K562 (cell line): Measurements from ENCODE around the gene SELENOO. TPM values are rescaled to one million over a fixed set of nuclear protein-coding genes. Genes with fewer than 3 reads are reported as not detected.

ENCODE experiments used
- CBX8 ChIP-seq: fragments of 200-600 bp; sonication (generic); IDR thresholded peaks from 2 replicates; pipeline ENCODE4 v1.6.1; 2012; ENCODE audit warnings: borderline replicate concordance, mixed run types, low read depth, mild to moderate bottlenecking, moderate library complexity, mixed read lengths, low read length, control low read depth, inconsistent platforms; ENCODE audit not compliant: poor library complexity, severe bottlenecking; ENCODE audit errors: extremely low read depth
- CLOCK ChIP-seq: fragments of 250-450 bp; sonication (Bioruptor Pico); IDR thresholded peaks from 2 replicates; pipeline ENCODE4 v1.4.0; 2020; ENCODE audit warnings: mild to moderate bottlenecking, moderate library complexity, borderline replicate concordance
- CREM ChIP-seq: IDR thresholded peaks from 2 replicates; pipeline ENCODE4 v1.6.1; 2014; ENCODE audit warnings: antibody characterized with exemption, low read depth
- DNMT1 ChIP-seq: fragments of 450-650 bp; IDR thresholded peaks from 2 replicates; pipeline ENCODE4 v1.6.1; 2016; ENCODE audit warnings: antibody characterized with exemption, mild to moderate bottlenecking
- ETV6 ChIP-seq, 3 experiments: fragments of 150-350 bp in 1 of 3; sonication (generic) in 1 of 3; formaldehyde crosslinking in 1 of 3; IDR thresholded peaks; 2 replicates each; pipeline versions ENCODE4 v1.6.1 to v1.8.0; 2014 to 2022; ENCODE audit warnings: borderline replicate concordance in 2 of 3, low read depth in 2 of 3, antibody characterized with exemption in 1 of 3, low read length in 1 of 3, mild to moderate bottlenecking in 1 of 3, missing genetic modification reagents in 1 of 3
- EWSR1 ChIP-seq: fragments of 450-650 bp; IDR thresholded peaks from 2 replicates; pipeline ENCODE4 v1.6.1; 2018; ENCODE audit warnings: borderline replicate concordance, mild to moderate bottlenecking, low read depth, moderate library complexity; ENCODE audit not compliant: partially characterized antibody
- HINFP ChIP-seq: fragments of 450-650 bp; conservative IDR thresholded peaks from 2 replicates; pipeline ENCODE4 v1.6.1; 2016; ENCODE audit warnings: missing genetic modification characterization, low read depth, mild to moderate bottlenecking, control low read depth, missing compliant biosample characterization
- HOMEZ ChIP-seq: fragments of 250-450 bp; sonication (Bioruptor Pico); IDR thresholded peaks from 2 replicates; pipeline ENCODE4 v1.4.0; 2020; ENCODE audit warnings: mild to moderate bottlenecking, moderate library complexity
- IRF9 ChIP-seq: fragments of 450-650 bp; IDR thresholded peaks from 2 replicates; pipeline ENCODE4 v1.6.1; 2016; ENCODE audit warnings: missing biosample characterization, missing genetic modification characterization
- MTA3 ChIP-seq: fragments of 450-650 bp; formaldehyde crosslinking; IDR thresholded peaks from 2 replicates; pipeline ENCODE4 v1.6.1; 2017; ENCODE audit warnings: mild to moderate bottlenecking, borderline replicate concordance
- POLR2A ChIP-seq: fragments of 450-650 bp; conservative IDR thresholded peaks from 2 replicates; pipeline ENCODE4 v1.6.1; 2016
- PRMT5 ChIP-seq: sonication (generic); formaldehyde crosslinking; IDR thresholded peaks from 2 replicates; pipeline ENCODE4 v1.5.0; 2020; ENCODE audit warnings: missing genetic modification reagents
- U2AF2 ChIP-seq: fragments of 200-400 bp; formaldehyde crosslinking; optimal IDR thresholded peaks from 2 replicates; pipeline ENCODE3; 2017; ENCODE audit warnings: low read depth, mild to moderate bottlenecking, low read length
- VEZF1 ChIP-seq: fragments of 200-800 bp; sonication (Bioruptor generic); IDR thresholded peaks from 2 replicates; pipeline ENCODE4 v1.6.1; 2017; ENCODE audit warnings: missing genetic modification characterization, missing compliant biosample characterization
- ZNF134 ChIP-seq: fragments of 250-450 bp; sonication (Bioruptor Pico); conservative IDR thresholded peaks from 2 replicates; pipeline ENCODE4 v1.4.0; 2020
- ZNF174 ChIP-seq: fragments of 250-450 bp; sonication (Bioruptor Pico); IDR thresholded peaks from 2 replicates; pipeline ENCODE4 v1.4.0; 2020; ENCODE audit warnings: mild to moderate bottlenecking
- ZNF3 ChIP-seq: fragments of 250-450 bp; sonication (Bioruptor Pico); IDR thresholded peaks from 2 replicates; pipeline ENCODE4 v1.5.0; 2021; ENCODE audit warnings: mild to moderate bottlenecking, moderate library complexity
- ZNF445 ChIP-seq: fragments of 250-450 bp; sonication (Bioruptor Pico); IDR thresholded peaks from 2 replicates; pipeline ENCODE4 v1.4.0; 2020; ENCODE audit warnings: low read depth, mild to moderate bottlenecking, moderate library complexity
- ZZZ3 ChIP-seq: fragments of 450-650 bp; IDR thresholded peaks from 2 replicates; pipeline ENCODE4 v1.6.1; 2016; ENCODE audit warnings: antibody characterized with exemption, mild to moderate bottlenecking, moderate library complexity
- polyA plus RNA-seq, 8 experiments: library from polyadenylated mRNA; depleted of rRNA in 4 of 8; stranded (reverse) in 5 of 8; unstranded in 3 of 8; fragments of >200 nt; fragmentation: Nextera tagmentation in 2 of 8; fragmentation: Illumina TruSeq in 1 of 8; extraction: Ambion mirVana in 2 of 8; extraction: Trizol in 1 of 8; gene quantifications; 2 replicates each; pipeline versions ENCODE4 v1.2.1 to v1.2.3, GENCODE V29; 2011 to 2014; ENCODE audit warnings: inconsistent platforms in 1 of 8, missing spikeins in 1 of 8
- total RNA-seq, 7 experiments: library from RNA; depleted of rRNA in 6 of 7; stranded (reverse); fragments of >200 nt in 6 of 7; fragmentation: Illumina TruSeq in 2 of 7; extraction: Trizol in 2 of 7; gene quantifications; 2 replicates each; pipeline versions ENCODE4 v1.2.1 to v1.2.3, GENCODE V29; 2011 to 2021; ENCODE audit warnings: low replicate concordance in 1 of 7

The SELENOO gene
- total and polyA plus RNA-seq, 9 of the 15 experiments (the other 6 are each of a cell fraction or from before 2014, with no cell fraction given) = 0.37 to 24.9 (median 8.3) TPM

GRCh38 chr22:50244420-50245213 is 43.8 kb downstream of the SELENOO start, which contains the start of gene TUBGCP6 (continued):
- no peak for TF ChIP-seq HOMEZ (CRISPR knock-in tag)
- TF ChIP-seq ZNF445 = no peak
- TF ChIP-seq ZNF3 = no peak
- TF ChIP-seq CBX8 = no peak
- no peak for TF ChIP-seq ZNF134
- TF ChIP-seq EWSR1 = no peak
- no peak for TF ChIP-seq IRF9 (tag)
- peak; percentile 61 for TF ChIP-seq VEZF1
- TF ChIP-seq U2AF2 = no peak
- TF ChIP-seq ZZZ3 = no peak
- TF ChIP-seq DNMT1 = no peak
- TF ChIP-seq POLR2A = peak; percentile 83
- TF ChIP-seq PRMT5 (CRISPR knock-in tag) = no peak
- no peak for TF ChIP-seq HINFP (tag)
- TF ChIP-seq ZNF174 (CRISPR knock-in tag) = no peak
- TF ChIP-seq CREM = peak; percentile 100
- TF ChIP-seq ETV6 (IDR thresholded peaks at IDR 0.05; ENCODE audit: borderline replicate concordance in 1 of 2, low read depth in 2 of 2, low read length in 1 of 2) = no peak
- TF ChIP-seq ETV6 (CRISPR knock-in tag; IDR thresholded peaks at IDR 0.05; ENCODE audit: borderline replicate concordance) = no peak
- no peak for TF ChIP-seq CLOCK (CRISPR knock-in tag)
- no peak for TF ChIP-seq MTA3
